Calu3 (cell line): ENCODE results near the gene PKMYT1. TPM values are rescaled to one million over a fixed set of nuclear protein-coding genes. Genes with fewer than 3 reads are reported as not detected.

ENCODE experiments used
- BruUV-seq: library from RNA; stranded (reverse); fragments of 400-500 nt; replicated peaks from 2 replicates; lab custom pipeline; 2021; lab: Mats Ljungman, UMichigan
- CTCF ChIA-PET: fragments of 300-600 bp; sonication (Branson Sonifier 250); formaldehyde crosslinking; loops from one replicate; lab custom pipeline; 2022; ENCODE audit warnings: antibody characterized with exemption; lab: Charles Lee
- DNase-seq: peaks from one replicate; pipeline ENCODE4 v3.0.0; 2022
- H3K27ac Mint-ChIP-seq: one replicate; pipeline ENCODE4 v1.8.0; 2022; ENCODE audit warnings: mixed read lengths; ENCODE audit not compliant: unreplicated experiment
- H3K27me3 Mint-ChIP-seq: one replicate; pipeline ENCODE4 v1.8.0; 2022; ENCODE audit warnings: mixed read lengths; ENCODE audit not compliant: unreplicated experiment
- H3K36me3 Mint-ChIP-seq: one replicate; pipeline ENCODE4 v1.8.0; 2022; ENCODE audit warnings: mild to moderate bottlenecking, moderate library complexity, mixed read lengths; ENCODE audit not compliant: insufficient read depth, unreplicated experiment
- H3K4me1 Mint-ChIP-seq: one replicate; pipeline ENCODE4 v1.8.0; 2022; ENCODE audit warnings: mild to moderate bottlenecking, low read depth, mixed read lengths; ENCODE audit not compliant: unreplicated experiment
- H3K4me3 Mint-ChIP-seq: one replicate; pipeline ENCODE4 v1.8.0; 2022; ENCODE audit warnings: mild to moderate bottlenecking, low read depth, moderate library complexity, mixed read lengths; ENCODE audit not compliant: unreplicated experiment
- H3K9me3 Mint-ChIP-seq: one replicate; pipeline ENCODE4 v1.8.0; 2022; ENCODE audit warnings: low read depth, mixed read lengths; ENCODE audit not compliant: unreplicated experiment
- CTCF ChIP-seq: fragments of 200-600 bp; IDR thresholded peaks from one replicate; pipeline ENCODE4 v1.8.0; 2022; ENCODE audit warnings: antibody characterized with exemption; ENCODE audit not compliant: unreplicated experiment
- intact Hi-C: fragments of 100-400 bp; cut with micrococcal nuclease; formaldehyde crosslinking; loops from one replicate; pipeline ENCODE4 v1.10.0; 2022; ENCODE audit not compliant: unreplicated experiment
- total RNA-seq: library from RNA; stranded (reverse); gene quantifications from 2 replicates; pipeline ENCODE4 v1.2.3, GENCODE V29; 2022

Gene PKMYT1
- total RNA-seq, 1 experiment from 2014 or later = 107 TPM

DNA sequence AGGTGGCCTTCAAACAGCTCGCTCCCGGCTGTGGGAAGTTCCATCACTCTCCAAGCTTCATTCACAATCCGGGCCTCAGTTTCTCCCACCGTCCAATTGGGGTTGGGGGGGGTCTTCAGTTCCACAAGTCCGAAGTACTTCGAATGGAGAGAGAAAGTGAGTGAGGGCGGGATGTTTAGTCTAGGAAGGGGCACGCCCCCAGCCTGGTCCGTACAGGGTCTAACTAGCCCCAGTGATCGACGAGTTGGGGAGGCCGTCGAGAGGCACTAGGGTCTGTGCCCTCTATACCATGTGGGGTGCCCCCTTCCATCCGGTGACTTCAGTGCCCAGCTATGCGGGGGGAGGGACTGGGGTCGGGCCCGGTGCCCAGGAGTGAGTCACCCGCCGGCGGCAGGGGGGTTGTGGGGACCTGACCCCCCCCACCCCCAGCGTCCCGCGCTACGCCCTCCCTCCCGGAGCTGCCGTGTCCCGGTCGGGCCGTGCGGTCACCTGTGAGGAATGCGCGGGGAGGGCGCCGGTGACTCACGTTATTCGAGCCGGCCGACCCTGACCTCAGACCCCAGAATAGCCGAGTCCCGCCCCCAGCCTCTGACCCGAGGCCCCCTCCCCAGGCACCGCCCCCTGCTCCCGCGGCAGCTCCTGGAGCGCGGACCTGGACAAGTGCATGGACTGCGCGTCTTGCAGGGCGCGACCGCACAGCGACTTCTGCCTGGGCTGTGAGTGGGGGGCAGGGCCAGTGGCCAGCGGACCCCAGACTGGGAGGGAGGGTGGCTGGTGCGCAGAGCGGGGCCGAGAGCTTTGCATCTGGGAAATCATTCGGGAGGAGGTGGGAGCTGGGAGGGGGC, 40.6 kb upstream of the PKMYT1 start:
- peak; percentile 98 for DNase-seq
- TF ChIP-seq CTCF = no peak
- H3K4me3 Mint-ChIP-seq = peak overlapping the region; percentile 80
- CTCF ChIA-PET = interaction anchor here (0.6 to 7.8 kb wide), 9 partner anchors 7 to 73 kb away, joined by 3 to 126 read pairs (median 4); no protein-coding TSS in a partner anchor
- H3K27ac Mint-ChIP-seq = peak overlapping the region; percentile 89
- H3K36me3 Mint-ChIP-seq = peaks cover 73% of the 10 kb centered on the region
- no peaks in the 10 kb centered on the region for H3K9me3 Mint-ChIP-seq
- H3K27me3 Mint-ChIP-seq = no peaks in the 10 kb centered on the region
- H3K4me1 Mint-ChIP-seq = peaks cover 34% of the 10 kb centered on the region
- BruUV-seq = no TSS peak
- intact Hi-C loops = loop anchor here (1.0 kb wide), 1 partner anchor 14 kb away; no protein-coding TSS in a partner anchor

GRCh38 chr16:3020247-3020603, 40.0 kb upstream of the PKMYT1 start, which contains the start of gene TNFRSF12A:
Gene TNFRSF12A (plus strand): TSS chr16:3020368. CDS start chr16:3020398, 30 bp downstream.
- H3K9me3 Mint-ChIP-seq = no peaks in the 10 kb centered on the region
- BruUV-seq = no TSS peak
- peak within 1 kb of the TSS; percentile 80 for H3K4me3 Mint-ChIP-seq
- TF ChIP-seq CTCF = peak; percentile 26
- CTCF ChIA-PET = interaction anchor here (0.7 to 7.8 kb wide), 6 partner anchors 8 to 50 kb away, joined by 3 to 126 read pairs (median 6); no protein-coding TSS in a partner anchor
- H3K27me3 Mint-ChIP-seq = no peaks in the 10 kb centered on the region
- DNase-seq = peak; percentile 90
- intact Hi-C loops = loop anchor here (1.0 kb wide), 1 partner anchor 13 kb away; no protein-coding TSS in a partner anchor
- peaks cover 67% of the 10 kb centered on the region for H3K36me3 Mint-ChIP-seq
- peaks cover 35% of the 10 kb centered on the region for H3K4me1 Mint-ChIP-seq
- H3K27ac Mint-ChIP-seq = peak within 1 kb of the TSS; percentile 89

GRCh38 chr16:3019594-3020246, 39.5 kb upstream of the PKMYT1 start:
- TSS peak; percentile 47 for BruUV-seq
- peak overlapping the region; percentile 80 for H3K4me3 Mint-ChIP-seq
- peak overlapping the region; percentile 89 for H3K27ac Mint-ChIP-seq
- peaks cover 39% of the 10 kb centered on the region for H3K4me1 Mint-ChIP-seq
- intact Hi-C loops = loop anchor here (1.0 kb wide), 1 partner anchor 12 kb away; no protein-coding TSS in a partner anchor
- no peaks in the 10 kb centered on the region for H3K9me3 Mint-ChIP-seq
- CTCF ChIA-PET = interaction anchor here (0.7 to 7.8 kb wide), 5 partner anchors 8 to 50 kb away, joined by 3 to 126 read pairs (median 4); no protein-coding TSS in a partner anchor
- DNase-seq = no peak
- peaks cover 62% of the 10 kb centered on the region for H3K36me3 Mint-ChIP-seq
- no peak for TF ChIP-seq CTCF
- no peaks in the 10 kb centered on the region for H3K27me3 Mint-ChIP-seq

DNA sequence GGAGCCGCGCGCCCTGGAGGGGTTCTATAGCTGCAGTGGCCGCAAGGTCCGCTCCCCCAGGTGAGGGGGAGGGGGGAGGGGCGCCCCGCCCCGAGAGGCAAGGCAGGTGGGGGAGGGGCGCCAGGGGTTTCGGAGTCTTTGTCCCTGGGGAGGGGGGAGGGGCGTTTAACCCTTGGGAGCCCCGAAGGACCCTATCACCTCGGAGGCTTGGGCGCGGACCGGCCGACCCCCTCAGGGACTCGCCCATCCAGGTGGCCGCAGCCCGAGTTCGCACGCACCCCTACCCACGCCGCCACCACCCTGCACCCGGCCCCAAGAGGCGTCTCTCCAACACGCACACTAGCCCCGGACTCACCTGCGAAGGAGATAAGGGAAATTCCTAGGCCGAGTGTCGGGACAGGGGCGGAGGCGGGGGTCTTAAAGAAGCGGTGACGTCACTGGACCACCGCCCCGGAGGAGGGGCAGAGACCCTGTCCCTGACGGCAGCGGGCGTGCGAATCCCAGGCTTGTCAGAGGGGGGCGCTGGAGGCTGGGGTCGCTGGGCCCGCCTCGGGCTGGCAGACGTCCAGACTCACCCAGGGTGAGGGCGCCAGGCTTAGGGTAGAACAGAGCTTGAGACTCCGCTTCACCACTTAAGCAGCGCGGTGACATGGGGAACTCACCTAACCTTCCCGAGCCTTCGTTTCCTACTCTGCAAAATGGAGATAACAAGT, 37.7 kb upstream of the PKMYT1 start, which contains the start of gene CLDN6:
Gene CLDN6, minus strand, starts transcription at position 390 of the 713 bp plus-strand sequence. CDS start 2,162 bp downstream, outside the sequence.
- CTCF ChIA-PET = interaction anchor here (0.7 to 7.8 kb wide), 2 partner anchors 11 to 32 kb away, joined by 6 to 126 read pairs; no protein-coding TSS in a partner anchor
- peak; percentile 63 for DNase-seq
- Mint-ChIP-seq H3K36me3 (peaks cover 57% of the 10 kb centered on the region), H3K9me3 (no peaks in the 10 kb centered on the region), H3K27ac (no peak within 1 kb of the TSS), H3K4me3 (peak within 1 kb of the TSS; percentile 61), H3K27me3 (no peaks in the 10 kb centered on the region), H3K4me1 (peaks cover 43% of the 10 kb centered on the region)
- intact Hi-C loops = no loop called here
- TF ChIP-seq CTCF = peak; percentile 45
- BruUV-seq = no TSS peak
